Brain microvascular endothelial cell (primary cell): ENCODE data around the gene TFAP2E.

Experiments used
- DNase-seq: peaks from one replicate; pipeline ENCODE4 v3.0.0-alpha.2; 2020
- H3K27ac ChIP-seq: fragments of 250-450 bp; sonication (Bioruptor Pico); 2 replicates; pipeline ENCODE4 v1.5.1; 2020; ENCODE audit warnings: mild to moderate bottlenecking, moderate library complexity
- H3K27me3 ChIP-seq: fragments of 250-450 bp; sonication (Bioruptor Pico); replicated peaks from 2 replicates; pipeline ENCODE4 v1.5.1; 2020; ENCODE audit warnings: mild to moderate bottlenecking
- H3K36me3 ChIP-seq: fragments of 250-450 bp; sonication (Bioruptor Pico); replicated peaks from 2 replicates; pipeline ENCODE4 v1.5.1; 2020; ENCODE audit warnings: mild to moderate bottlenecking
- H3K4me3 ChIP-seq: 2 replicates; pipeline ENCODE4 v1.5.1; 2011; ENCODE audit warnings: low read depth, mild to moderate bottlenecking, control low read depth, low read length, moderate library complexity
- in situ Hi-C: cut with HindIII; loops from 2 replicates; pipeline ENCODE4 v1.10.0; 2017; ENCODE audit warnings: low sequenced_read_pairs, low pct_ligation_motif_present
- TF ChIP-seq, protein P1 (sequence below): IDR thresholded peaks from 2 replicates; pipeline ENCODE4 v1.5.1; 2011; ENCODE audit warnings: low read depth, mild to moderate bottlenecking, moderate library complexity, low read length, control low read depth, inconsistent platforms; ENCODE audit errors: missing control alignments

TFAP2E gene

DNA sequence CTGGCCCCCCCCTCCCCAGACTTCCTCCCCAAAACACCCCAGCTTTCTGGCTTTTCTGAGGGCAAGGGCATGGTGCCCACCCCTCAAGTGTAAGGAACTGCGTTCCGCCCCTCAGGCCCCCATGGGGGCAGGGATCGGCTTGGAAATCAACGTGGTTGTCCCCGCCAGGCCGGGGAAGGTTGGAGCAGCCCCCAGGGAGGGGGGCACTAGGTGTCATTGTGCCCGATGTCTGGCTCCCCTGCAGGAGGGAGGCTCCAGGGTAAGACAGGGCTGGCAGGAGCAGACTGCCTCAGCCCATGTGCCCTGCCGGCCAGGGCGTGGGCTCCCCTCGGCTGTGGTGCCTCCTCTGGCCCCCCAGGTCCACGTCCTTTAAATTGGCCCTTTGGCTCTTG lies 7.4 kb upstream of the TFAP2E start:
- in situ Hi-C loops, result no loop called here
- no peak for DNase-seq
- Histone ChIP-seq H3K27me3 (no peaks in the 10 kb centered on the region), H3K27ac (no peak overlapping the region), H3K4me3 (no peak overlapping the region), H3K36me3 (peaks cover 25% of the 10 kb centered on the region)
- TF ChIP-seq, protein P1, sequence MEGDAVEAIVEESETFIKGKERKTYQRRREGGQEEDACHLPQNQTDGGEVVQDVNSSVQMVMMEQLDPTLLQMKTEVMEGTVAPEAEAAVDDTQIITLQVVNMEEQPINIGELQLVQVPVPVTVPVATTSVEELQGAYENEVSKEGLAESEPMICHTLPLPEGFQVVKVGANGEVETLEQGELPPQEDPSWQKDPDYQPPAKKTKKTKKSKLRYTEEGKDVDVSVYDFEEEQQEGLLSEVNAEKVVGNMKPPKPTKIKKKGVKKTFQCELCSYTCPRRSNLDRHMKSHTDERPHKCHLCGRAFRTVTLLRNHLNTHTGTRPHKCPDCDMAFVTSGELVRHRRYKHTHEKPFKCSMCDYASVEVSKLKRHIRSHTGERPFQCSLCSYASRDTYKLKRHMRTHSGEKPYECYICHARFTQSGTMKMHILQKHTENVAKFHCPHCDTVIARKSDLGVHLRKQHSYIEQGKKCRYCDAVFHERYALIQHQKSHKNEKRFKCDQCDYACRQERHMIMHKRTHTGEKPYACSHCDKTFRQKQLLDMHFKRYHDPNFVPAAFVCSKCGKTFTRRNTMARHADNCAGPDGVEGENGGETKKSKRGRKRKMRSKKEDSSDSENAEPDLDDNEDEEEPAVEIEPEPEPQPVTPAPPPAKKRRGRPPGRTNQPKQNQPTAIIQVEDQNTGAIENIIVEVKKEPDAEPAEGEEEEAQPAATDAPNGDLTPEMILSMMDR, result no peak

- Histone ChIP-seq H3K27ac (no peak overlapping the region), H3K27me3 (peaks cover 12% of the 10 kb centered on the region), H3K36me3 (peaks cover 17% of the 10 kb centered on the region), H3K4me3 (no peak overlapping the region)
- TF ChIP-seq, protein P1, result no peak
- no peak for DNase-seq
- in situ Hi-C loops, result no loop called here
Measured at GRCh38 chr1:35567947-35568558, 5.1 kb upstream of the TFAP2E start.

DNA sequence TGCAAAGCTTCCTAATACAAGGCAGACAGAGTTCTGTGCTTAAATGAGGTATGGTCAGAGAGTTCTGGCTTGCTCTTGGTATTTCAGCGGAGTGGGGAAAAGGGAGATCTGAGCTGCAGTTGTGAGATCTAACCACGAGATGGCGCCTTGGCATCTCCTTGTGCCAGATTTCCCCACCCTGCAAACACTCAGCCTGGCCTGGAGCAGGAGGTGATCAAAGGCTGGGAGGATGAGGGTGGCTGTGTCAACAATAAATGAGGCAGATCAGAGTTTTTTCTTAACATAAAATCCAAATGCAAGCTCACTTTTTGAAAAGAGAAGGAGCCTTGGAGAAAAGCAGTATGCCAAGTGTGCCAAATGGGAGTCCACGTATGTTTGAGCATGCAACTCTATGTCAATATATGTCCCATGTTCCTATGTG lies 4.1 kb upstream of the TFAP2E start:
- DNase-seq, result peak; percentile 74
- in situ Hi-C loops, result no loop called here
- H3K27me3 ChIP-seq, result peaks cover 21% of the 10 kb centered on the region
- no peak overlapping the region for H3K27ac ChIP-seq
- TF ChIP-seq, protein P1, result peak; percentile 92
- no peak overlapping the region for H3K4me3 ChIP-seq
- H3K36me3 ChIP-seq, result peaks cover 17% of the 10 kb centered on the region

DNA sequence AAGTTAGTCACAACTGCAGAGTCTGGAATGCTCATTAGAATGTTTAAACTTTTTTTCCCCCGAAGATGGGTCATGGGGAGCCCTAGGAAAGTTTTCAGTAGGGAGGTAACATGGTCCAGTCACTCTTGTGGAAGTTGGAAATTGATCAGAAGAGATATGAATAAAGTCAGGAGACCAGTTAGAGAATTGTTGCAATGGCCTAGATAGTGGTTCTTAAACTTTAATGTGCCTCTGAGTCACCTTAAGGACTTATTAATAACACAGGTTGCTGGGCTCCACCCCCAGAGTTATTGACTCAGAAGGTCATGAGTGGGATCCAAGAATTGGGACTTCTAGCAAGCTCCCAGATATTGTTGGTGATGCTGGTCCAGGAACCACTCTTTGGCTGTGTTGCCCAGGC lies 3.2 kb upstream of the TFAP2E start:
- TF ChIP-seq, protein P1, result no peak
- no peak for DNase-seq
- H3K27me3 ChIP-seq, result peaks cover 28% of the 10 kb centered on the region
- H3K36me3 ChIP-seq, result peaks cover 11% of the 10 kb centered on the region
- in situ Hi-C loops, result no loop called here
- no peak overlapping the region for H3K4me3 ChIP-seq
- no peak overlapping the region for H3K27ac ChIP-seq

DNA sequence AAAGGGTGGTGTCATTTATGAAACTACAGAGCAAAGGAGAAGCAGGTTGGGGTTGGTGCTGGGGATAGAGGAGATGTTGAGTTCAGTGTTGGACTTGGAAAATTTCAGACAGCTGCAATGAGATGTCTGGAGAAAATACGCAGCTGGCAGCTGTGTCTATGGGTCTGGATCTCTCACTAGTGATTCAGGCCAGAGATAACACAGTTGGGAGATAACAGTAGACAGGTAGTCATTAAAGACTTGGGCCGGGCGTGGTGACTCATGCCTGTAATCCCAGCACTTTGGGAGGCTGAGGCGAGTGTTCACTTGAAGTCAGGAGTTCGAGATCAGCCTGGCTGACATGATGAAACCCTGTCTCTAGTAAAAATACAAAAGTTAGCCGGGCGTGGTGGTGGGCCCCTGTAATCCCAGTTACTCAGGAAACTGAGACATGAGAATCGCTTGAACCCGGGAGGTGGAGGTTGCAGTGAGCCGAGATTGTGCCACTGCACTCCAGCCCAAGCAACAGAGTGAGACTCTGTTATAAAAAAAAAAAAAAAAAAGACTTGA lies 2.5 kb upstream of the TFAP2E start:
- DNase-seq, result no peak
- no peak overlapping the region for H3K27ac ChIP-seq
- in situ Hi-C loops, result no loop called here
- H3K36me3 ChIP-seq, result peaks cover 6% of the 10 kb centered on the region
- no peak overlapping the region for H3K4me3 ChIP-seq
- TF ChIP-seq, protein P1, result no peak
- peaks cover 30% of the 10 kb centered on the region for H3K27me3 ChIP-seq

- Histone ChIP-seq H3K4me3 (no peak overlapping the region), H3K27me3 (peaks cover 30% of the 10 kb centered on the region), H3K36me3 (peaks cover 6% of the 10 kb centered on the region), H3K27ac (no peak overlapping the region)
- TF ChIP-seq, protein P1, result no peak
- no peak for DNase-seq
- in situ Hi-C loops, result no loop called here
Measured at GRCh38 chr1:35571263-35571662, 1.9 kb upstream of the TFAP2E start.
